Nephron progenitor cell (in vitro differentiated cells): Measurements from ENCODE around the gene NTHL1.

ENCODE experiments used
- DNase-seq: peaks from one replicate; pipeline ENCODE4 v3.0.0; 2021
- H3K27ac Mint-ChIP-seq: 2 replicates; pipeline ENCODE4 v1.8.0; 2021; ENCODE audit warnings: mild to moderate bottlenecking, moderate library complexity, mixed read lengths
- H3K27me3 Mint-ChIP-seq: 2 replicates; pipeline ENCODE4 v1.8.0; 2021; ENCODE audit warnings: mild to moderate bottlenecking, low read depth, mixed read lengths; ENCODE audit not compliant: poor library complexity
- H3K36me3 Mint-ChIP-seq: 2 replicates; pipeline ENCODE4 v1.8.0; 2021; ENCODE audit warnings: low read depth, mixed read lengths
- H3K4me1 Mint-ChIP-seq: 2 replicates; pipeline ENCODE4 v1.8.0; 2021; ENCODE audit warnings: mixed read lengths
- H3K4me3 Mint-ChIP-seq: 2 replicates; pipeline ENCODE4 v1.8.0; 2021; ENCODE audit warnings: mild to moderate bottlenecking, moderate library complexity, mixed read lengths
- H3K9me3 Mint-ChIP-seq: 2 replicates; pipeline ENCODE4 v1.8.0; 2021; ENCODE audit warnings: mild to moderate bottlenecking, moderate library complexity, mixed read lengths
- TF ChIP-seq, protein P1 (sequence below): fragments of 200-600 bp; sonication (generic); IDR thresholded peaks from 2 replicates; pipeline ENCODE4 v1.5.0; 2021; ENCODE audit warnings: antibody characterized with exemption

Gene NTHL1

DNA sequence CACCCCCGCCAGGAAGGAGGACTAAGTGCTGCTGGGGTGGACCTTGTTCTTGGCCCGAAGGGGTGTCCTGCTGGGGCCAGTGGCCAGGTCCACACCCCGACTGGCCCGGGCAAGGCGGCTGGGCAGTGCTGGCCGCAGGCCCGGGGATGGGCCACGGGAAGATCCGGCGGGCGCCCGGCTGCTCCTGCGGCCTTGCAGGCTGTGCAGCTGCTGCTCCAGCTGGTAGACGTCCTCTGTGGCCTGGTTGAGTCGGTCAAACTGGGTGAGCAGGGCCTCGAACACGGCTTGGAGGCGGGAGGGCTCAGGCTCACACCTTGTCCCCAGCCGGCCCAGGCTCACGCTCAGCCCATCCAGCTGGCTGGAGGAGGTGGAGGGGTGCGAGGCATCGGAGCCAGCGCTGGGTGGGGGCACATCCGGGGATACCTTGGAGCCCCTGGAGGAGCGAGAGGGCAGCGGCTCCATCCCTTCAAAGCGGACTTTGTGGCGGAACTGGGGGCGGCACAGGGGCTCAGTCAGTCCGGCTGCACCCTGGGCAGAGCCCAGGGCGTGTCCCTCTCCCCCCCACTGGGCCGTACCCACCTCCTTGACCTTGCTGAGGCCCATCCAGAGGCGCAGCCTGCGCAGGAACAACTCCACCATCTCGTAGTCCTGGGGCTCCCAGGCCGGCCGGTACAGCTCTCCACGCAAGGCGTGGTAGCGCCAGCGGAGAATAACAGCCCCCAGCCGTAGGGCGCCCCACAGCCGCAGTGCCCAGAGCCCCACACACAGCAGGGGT lies 42.3 kb upstream of the NTHL1 start:
- Mint-ChIP-seq H3K4me1 (peaks cover 10% of the 10 kb centered on the region), H3K9me3 (no peaks in the 10 kb centered on the region), H3K4me3 (no peak overlapping the region), H3K36me3 (peaks cover 12% of the 10 kb centered on the region), H3K27me3 (no peaks in the 10 kb centered on the region), H3K27ac (no peak overlapping the region)
- DNase-seq: no peak
- TF ChIP-seq, protein P1, sequence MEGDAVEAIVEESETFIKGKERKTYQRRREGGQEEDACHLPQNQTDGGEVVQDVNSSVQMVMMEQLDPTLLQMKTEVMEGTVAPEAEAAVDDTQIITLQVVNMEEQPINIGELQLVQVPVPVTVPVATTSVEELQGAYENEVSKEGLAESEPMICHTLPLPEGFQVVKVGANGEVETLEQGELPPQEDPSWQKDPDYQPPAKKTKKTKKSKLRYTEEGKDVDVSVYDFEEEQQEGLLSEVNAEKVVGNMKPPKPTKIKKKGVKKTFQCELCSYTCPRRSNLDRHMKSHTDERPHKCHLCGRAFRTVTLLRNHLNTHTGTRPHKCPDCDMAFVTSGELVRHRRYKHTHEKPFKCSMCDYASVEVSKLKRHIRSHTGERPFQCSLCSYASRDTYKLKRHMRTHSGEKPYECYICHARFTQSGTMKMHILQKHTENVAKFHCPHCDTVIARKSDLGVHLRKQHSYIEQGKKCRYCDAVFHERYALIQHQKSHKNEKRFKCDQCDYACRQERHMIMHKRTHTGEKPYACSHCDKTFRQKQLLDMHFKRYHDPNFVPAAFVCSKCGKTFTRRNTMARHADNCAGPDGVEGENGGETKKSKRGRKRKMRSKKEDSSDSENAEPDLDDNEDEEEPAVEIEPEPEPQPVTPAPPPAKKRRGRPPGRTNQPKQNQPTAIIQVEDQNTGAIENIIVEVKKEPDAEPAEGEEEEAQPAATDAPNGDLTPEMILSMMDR: no peak

DNA sequence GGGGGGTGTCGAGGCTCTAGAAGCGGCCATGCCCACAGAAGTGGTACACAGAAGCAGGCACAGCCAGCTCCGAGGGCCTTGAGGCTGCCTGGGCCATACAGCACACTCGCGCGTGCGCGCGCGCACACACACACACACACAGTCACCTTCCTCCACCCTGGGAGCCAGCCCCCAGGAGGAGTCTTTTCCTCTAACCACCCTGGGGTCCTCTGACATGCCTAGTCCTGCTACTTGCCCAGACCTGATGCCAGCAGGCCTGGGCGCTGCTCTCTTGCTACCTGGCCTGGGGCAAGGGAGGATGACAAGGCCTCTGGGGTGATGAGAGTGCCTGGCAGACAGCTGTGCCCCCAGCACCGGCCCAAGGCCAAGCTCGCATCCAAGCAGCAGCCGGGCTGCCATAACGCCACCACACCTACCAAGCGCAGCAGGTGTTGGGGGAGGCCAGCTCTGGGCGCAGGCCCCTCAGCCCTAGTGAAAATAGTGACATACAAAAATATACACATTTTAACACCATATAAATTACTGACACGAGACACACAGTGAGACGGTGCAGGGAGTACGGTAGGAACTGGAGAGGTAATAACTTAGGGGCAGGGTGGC lies 41.2 kb upstream of the NTHL1 start:
- peaks cover 5% of the 10 kb centered on the region for H3K36me3 Mint-ChIP-seq
- H3K27ac Mint-ChIP-seq: no peak overlapping the region
- no peak for DNase-seq
- H3K4me3 Mint-ChIP-seq: no peak overlapping the region
- H3K27me3 Mint-ChIP-seq: no peaks in the 10 kb centered on the region
- H3K9me3 Mint-ChIP-seq: no peaks in the 10 kb centered on the region
- TF ChIP-seq, protein P1: no peak
- peaks cover 10% of the 10 kb centered on the region for H3K4me1 Mint-ChIP-seq

DNA sequence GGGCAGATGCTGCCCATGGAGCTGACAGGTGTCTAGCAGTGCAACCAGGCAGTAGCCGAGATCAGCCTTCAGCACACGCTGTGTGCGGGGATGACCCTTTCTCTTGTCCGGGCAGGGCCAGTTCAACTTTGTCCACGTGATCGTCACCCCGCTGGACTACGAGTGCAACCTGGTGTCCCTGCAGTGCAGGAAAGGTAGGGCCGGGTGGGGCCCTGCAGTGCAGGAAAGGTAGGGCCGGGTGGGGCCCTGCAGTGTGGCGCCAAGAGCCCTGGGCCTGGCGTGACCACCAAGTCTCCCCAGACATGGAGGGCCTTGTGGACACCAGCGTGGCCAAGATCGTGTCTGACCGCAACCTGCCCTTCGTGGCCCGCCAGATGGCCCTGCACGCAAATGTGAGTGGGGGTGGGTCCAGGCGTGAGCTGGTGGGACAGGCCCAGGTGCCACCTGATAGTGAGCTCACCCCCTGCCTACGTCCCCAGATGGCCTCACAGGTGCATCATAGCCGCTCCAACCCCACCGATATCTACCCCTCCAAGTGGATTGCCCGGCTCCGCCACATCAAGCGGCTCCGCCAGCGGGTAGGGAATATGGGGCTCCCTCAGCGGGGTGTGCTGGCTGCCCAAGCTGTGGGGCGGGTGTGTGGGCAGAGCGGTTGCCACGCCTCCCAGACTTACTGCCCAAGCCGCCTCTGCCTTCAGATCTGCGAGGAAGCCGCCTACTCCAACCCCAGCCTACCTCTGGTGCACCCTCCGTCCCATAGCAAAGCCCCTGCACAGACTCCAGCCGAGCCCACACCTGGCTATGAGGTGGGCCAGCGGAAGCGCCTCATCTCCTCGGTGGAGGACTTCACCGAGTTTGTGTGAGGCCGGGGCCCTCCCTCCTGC lies 40.4 kb upstream of the NTHL1 start:
- Mint-ChIP-seq H3K9me3 (no peaks in the 10 kb centered on the region), H3K27ac (no peak overlapping the region), H3K4me3 (no peak overlapping the region), H3K36me3 (peaks cover 5% of the 10 kb centered on the region), H3K4me1 (peaks cover 10% of the 10 kb centered on the region), H3K27me3 (no peaks in the 10 kb centered on the region)
- DNase-seq: no peak
- TF ChIP-seq, protein P1: no peak

DNA sequence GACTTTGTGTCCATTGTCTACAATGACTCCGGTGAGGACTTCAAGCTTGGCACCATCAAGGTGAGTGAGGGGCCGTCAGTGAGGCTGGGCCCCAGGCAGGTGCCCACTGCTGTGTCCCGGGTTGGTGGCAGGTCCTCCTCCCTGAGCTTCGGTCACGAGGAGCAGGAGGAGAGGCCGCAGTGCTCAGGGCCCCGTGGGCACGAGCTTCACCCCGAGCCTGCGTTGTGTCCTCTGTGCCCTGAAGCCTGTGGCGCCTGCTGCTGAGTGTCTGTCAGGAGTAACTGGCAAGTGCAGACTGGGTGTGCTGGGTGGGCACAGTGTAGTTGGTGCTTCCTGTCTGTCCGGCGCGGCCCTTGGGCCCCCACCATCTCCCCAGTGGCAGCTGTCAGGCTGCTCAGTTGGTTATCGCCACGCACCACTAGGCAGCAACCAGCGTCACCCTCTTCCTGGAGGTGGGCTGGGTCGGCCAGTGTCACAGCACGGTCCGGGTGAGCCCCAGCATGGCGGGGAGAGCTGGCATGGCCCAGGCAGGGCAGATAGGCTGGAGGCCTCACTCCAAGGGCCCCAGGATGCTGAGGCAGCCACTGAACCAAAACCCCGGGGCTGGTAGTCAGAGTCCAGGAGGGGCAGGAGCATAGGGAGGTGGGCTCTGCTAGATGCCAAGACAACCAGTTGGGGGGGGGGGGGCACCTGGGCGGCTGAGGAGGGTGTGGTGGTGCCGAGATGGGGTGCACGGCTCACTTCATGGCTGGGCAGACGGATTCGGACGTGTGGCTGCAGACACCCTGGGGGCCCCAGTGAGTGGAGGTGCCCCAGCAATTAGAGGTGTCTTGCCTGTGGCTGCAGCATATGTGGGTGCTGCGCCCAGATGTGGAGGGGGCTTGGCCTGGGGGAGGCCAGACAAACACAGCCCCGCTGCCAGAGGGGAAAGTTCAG lies 39.4 kb upstream of the NTHL1 start:
- TF ChIP-seq, protein P1: no peak
- H3K4me1 Mint-ChIP-seq: peaks cover 8% of the 10 kb centered on the region
- H3K9me3 Mint-ChIP-seq: no peaks in the 10 kb centered on the region
- no peak overlapping the region for H3K4me3 Mint-ChIP-seq
- no peak overlapping the region for H3K27ac Mint-ChIP-seq
- no peak for DNase-seq
- peaks cover 5% of the 10 kb centered on the region for H3K36me3 Mint-ChIP-seq
- no peaks in the 10 kb centered on the region for H3K27me3 Mint-ChIP-seq

DNA sequence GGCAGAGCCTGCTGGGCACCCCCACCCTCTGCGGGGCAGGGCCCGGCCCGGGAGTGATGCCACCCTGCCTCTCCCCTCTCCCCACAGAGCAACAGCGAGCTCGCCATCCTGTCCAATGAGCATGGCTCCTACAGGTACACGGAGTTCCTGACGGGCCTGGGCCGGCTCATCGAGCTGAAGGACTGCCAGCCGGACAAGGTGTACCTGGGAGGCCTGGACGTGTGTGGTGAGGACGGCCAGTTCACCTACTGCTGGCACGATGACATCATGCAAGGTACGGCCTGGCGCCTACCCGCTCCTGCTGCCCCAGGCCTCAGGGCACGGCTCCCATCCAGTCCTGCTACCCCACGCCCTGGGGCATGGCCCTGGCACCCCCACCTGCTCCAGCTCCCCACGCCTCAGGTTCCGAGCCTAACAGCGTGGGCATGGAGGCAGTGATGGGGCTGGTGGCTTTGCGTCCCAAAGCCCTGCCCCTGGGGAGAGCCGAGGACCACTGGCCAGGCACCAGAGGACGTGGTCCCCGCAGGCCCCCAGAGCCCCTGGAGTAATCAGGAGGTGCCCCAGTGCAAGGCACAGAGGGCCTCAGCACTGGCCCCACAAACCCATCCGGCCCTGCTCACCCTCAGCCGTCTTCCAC lies 38.6 kb upstream of the NTHL1 start:
- Mint-ChIP-seq H3K4me1 (peaks cover 6% of the 10 kb centered on the region), H3K36me3 (peaks cover 5% of the 10 kb centered on the region), H3K27ac (no peak overlapping the region), H3K9me3 (no peaks in the 10 kb centered on the region), H3K4me3 (no peak overlapping the region), H3K27me3 (no peaks in the 10 kb centered on the region)
- DNase-seq: no peak
- TF ChIP-seq, protein P1: no peak
